ENCODE data around the gene TTC23L. TPM values are rescaled to one million over a fixed set of nuclear protein-coding genes. Genes with fewer than 3 reads are reported as not detected.
A peak's percentile ranks its signal among the peaks of the same experiment; 100 is the strongest.

Gene TTC23L
- total RNA-seq, 2 donors from 2014 or later = 2.4 to 2.7 TPM

GRCh38 chr5:34929720-34930461 is 90.9 kb downstream of the TTC23L start:
- TF ChIP-seq CTCF (IDR thresholded peaks at IDR 0.05) (peak in 1 of 4 experiments; percentile 5), POLR2A (IDR thresholded peaks at IDR 0.05) (peak; percentile 71), POLR2AphosphoS5 (IDR thresholded peaks at IDR 0.05) (no peak)
- intact Hi-C loops (cut with DNase I) = loop anchor here (5.0 to 10.0 kb wide), 2 partner anchors 933 to 1485 kb away; partner anchors contain the start of gene TARS1
- Histone ChIP-seq H3K9me3 (no peaks in the 10 kb centered on the region), H3K36me3 (no peaks in the 10 kb centered on the region), H3K27me3 (replicated peaks; ENCODE audit: insufficient read depth) (no peaks in the 10 kb centered on the region), H3K4me3 (peak overlapping the region; percentile 81 to 82), H3K27ac (peak overlapping the region; percentile 91 to 92), H3K4me1 (replicated peaks) (peaks cover 10% of the 10 kb centered on the region)
- WGBS = under 1% methylated on average over 49 of the region's 70 CpGs
- DNase-seq (ENCODE audit: low spot score) = peak; percentile 83

GRCh38 chr5:34930462-34930844 is 91.5 kb downstream of the TTC23L start:
- DNase-seq (ENCODE audit: low spot score) = peak; percentile 23
- WGBS = 1% methylated on average over 3 of the region's 3 CpGs

DNA sequence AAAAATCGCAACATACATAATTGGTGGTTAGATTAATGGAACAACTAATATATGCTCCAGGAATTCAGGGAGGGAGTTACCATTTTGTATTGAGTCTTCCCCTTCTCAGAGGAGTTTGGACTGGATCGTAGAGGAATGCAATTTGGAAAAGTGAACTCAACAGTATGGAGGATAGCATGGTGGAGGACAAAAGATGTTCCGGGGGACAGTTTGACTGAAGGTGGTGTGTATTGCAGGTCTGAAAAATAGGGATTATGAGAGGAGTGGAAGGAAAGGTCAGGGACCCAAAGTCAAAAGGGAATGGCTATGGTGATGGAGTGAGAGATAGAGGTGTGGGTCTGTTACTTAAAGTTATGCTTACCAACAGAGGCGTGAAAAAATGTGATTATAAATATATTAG is 91.9 kb downstream of the TTC23L start:
- Histone ChIP-seq H3K36me3 (no peaks in the 10 kb centered on the region), H3K27me3 (replicated peaks; ENCODE audit: insufficient read depth) (no peaks in the 10 kb centered on the region), H3K4me3 (peak overlapping the region; percentile 81 to 82), H3K4me1 (replicated peaks) (peaks cover 10% of the 10 kb centered on the region), H3K27ac (peak overlapping the region in 1 of 2 donors; percentile 92), H3K9me3 (no peaks in the 10 kb centered on the region)
- intact Hi-C loops (cut with DNase I) = no loop called here
- WGBS = 60% methylated on average over 4 of the region's 4 CpGs
- DNase-seq (ENCODE audit: low spot score) = no peak
- no peak for TF ChIP-seq POLR2A (IDR thresholded peaks at IDR 0.05)
- TF ChIP-seq CTCF (IDR thresholded peaks at IDR 0.05) = no peak
- TF ChIP-seq POLR2AphosphoS5 (IDR thresholded peaks at IDR 0.05) = no peak

More at GRCh38 chr5:34930462-34930844, 91.5 kb downstream of the TTC23L start:
- Histone ChIP-seq H3K27me3 (replicated peaks; ENCODE audit: insufficient read depth) (no peaks in the 10 kb centered on the region), H3K27ac (peak overlapping the region; percentile 91 to 92), H3K4me3 (peak overlapping the region; percentile 81 to 82), H3K9me3 (no peaks in the 10 kb centered on the region), H3K4me1 (replicated peaks) (peaks cover 10% of the 10 kb centered on the region), H3K36me3 (no peaks in the 10 kb centered on the region)
- intact Hi-C loops (cut with DNase I) = no loop called here
- TF ChIP-seq CTCF (IDR thresholded peaks at IDR 0.05) (no peak), POLR2AphosphoS5 (IDR thresholded peaks at IDR 0.05) (peak; percentile 29)

DNA sequence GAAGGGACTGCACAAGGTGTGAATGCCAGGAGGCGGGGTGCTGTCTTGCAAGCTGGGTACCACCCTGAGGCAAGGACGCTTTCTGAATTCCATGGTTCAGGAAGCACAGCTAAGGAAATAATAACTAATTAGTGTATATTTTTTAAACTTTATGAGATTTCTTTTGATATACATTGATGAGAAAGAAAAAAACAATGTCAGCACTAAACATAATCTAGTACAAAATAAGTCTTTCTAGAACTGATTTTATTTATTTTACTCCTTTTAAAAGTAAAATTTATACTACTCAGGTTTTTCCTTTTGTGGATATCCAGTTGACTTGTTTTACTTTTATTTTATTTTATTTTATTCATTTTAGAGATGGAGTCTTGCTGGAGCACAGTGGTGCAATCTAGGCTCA is 94.0 kb downstream of the TTC23L start:
- 93% methylated on average over 2 of the region's 2 CpGs for WGBS
- no peak overlapping the region for H3K4me3 ChIP-seq
- no peaks in the 10 kb centered on the region for H3K27me3 ChIP-seq (replicated peaks; ENCODE audit: insufficient read depth)
- intact Hi-C loops (cut with DNase I) = no loop called here
- H3K9me3 ChIP-seq = no peaks in the 10 kb centered on the region
- H3K4me1 ChIP-seq (replicated peaks) = peaks cover 10% of the 10 kb centered on the region
- H3K36me3 ChIP-seq = peaks cover 0 to 4% of the 10 kb centered on the region in 2 donors
- no peak overlapping the region for H3K27ac ChIP-seq
- TF ChIP-seq POLR2AphosphoS5 (IDR thresholded peaks at IDR 0.05) = no peak
- TF ChIP-seq POLR2A (IDR thresholded peaks at IDR 0.05) = no peak
- no peak for TF ChIP-seq CTCF (IDR thresholded peaks at IDR 0.05)
- no peak for DNase-seq (ENCODE audit: low spot score)

DNA sequence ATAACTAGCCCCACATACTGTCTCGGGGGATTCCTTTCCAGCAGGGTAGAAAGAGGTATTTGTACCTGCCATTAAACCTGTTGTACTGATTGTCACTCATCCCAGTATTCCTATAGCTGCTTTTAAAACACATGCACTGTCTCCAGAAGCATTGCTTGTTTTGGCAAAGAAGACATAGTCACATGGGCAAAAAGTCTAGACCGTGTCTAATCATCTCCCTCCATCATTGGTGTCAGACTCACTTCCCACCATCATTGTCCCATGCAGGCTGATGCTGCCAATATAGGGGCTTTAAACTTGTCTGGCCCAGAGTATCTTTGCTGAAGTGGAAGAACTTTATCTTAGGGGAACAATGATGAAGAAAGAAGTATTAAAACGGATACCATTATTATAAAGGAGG is 103.0 kb downstream of the TTC23L start:
- no peak for DNase-seq (ENCODE audit: low spot score)
- no peaks in the 10 kb centered on the region for H3K27me3 ChIP-seq (replicated peaks; ENCODE audit: insufficient read depth)
- H3K4me3 ChIP-seq = no peak overlapping the region
- intact Hi-C loops (cut with DNase I) = no loop called here
- H3K27ac ChIP-seq = no peak overlapping the region
- no peaks in the 10 kb centered on the region for H3K9me3 ChIP-seq
- 83% methylated on average over 3 of the region's 3 CpGs for WGBS
- no peaks in the 10 kb centered on the region for H3K4me1 ChIP-seq (replicated peaks)
- TF ChIP-seq POLR2AphosphoS5 (IDR thresholded peaks at IDR 0.05) = no peak
- TF ChIP-seq POLR2A (IDR thresholded peaks at IDR 0.05) = no peak
- no peak for TF ChIP-seq CTCF (IDR thresholded peaks at IDR 0.05)
- no peaks in the 10 kb centered on the region for H3K36me3 ChIP-seq

Data from prostate gland (tissue), 2 donors.